ENCODE results near the gene SMCO3.

SMCO3 gene

DNA sequence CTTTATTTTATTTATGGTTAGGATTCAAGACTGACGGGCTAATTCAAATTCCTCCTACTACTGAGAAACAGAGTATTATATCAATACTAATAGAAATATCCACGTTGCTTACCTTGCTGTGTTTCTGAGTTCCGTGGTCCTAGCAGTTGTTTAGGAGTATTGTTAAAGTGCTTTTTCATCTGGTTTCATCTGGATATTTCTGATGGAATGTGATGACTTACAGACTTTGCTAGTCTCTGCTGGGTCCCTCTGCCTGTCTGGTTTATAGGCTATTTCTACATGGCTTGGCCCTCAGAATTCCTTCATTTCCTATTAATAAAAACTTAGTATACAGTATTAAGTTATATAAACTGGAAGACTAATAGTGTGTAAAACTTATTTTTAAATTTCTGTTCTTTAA is at the start of gene SMCO3:
SMCO3 (minus strand) TSS at position 169 of the 400 bp plus-strand sequence. CDS start 7,502 bp downstream, outside the sequence.
- Histone ChIP-seq H3K4me1 (ENCODE audit: control insufficient read depth in 2 of 2, insufficient read depth in 2 of 2, low read length in 2 of 2) (no peaks in the 10 kb centered on the region), H3K4me3 (ENCODE audit: low read length in 2 of 2) (no peak within 1 kb of the TSS), H3K9me3 (ENCODE audit: control insufficient read depth in 2 of 2, low read length in 2 of 2) (no peaks in the 10 kb centered on the region), H3K36me3 (ENCODE audit: control insufficient read depth in 2 of 2, insufficient read depth in 2 of 2, low read length in 2 of 2) (no peaks in the 10 kb centered on the region), H3K27ac (ENCODE audit: low read depth in 2 of 2, low read length in 2 of 2) (no peak within 1 kb of the TSS), H3K27me3 (ENCODE audit: control insufficient read depth in 2 of 2, insufficient read depth in 2 of 2, low read length in 2 of 2) (no peaks in the 10 kb centered on the region), H3K9ac (ENCODE audit: low read depth in 1 of 2, low read length in 2 of 2) (no peak within 1 kb of the TSS)

DNA sequence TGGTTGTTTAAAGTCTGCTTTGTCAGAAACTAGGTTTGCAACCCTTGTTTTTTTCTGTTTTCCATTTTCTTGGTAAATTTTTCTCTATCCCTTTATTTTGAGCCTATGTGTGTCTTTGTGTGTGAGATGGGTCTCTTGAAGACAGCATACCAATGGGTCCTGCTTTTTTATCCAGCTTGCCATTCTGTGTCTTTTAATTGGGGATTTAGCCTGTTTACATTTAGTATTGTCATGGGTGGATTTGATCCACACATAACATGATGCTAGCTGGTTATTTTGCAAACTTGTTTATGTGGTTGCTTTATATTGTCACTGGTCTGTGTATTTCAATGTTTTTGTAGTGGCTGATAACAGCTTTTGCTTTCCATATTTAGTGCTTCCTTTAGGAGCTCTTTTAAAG is 46.5 kb upstream of the SMCO3 start:
- H3K4me1 ChIP-seq (ENCODE audit: control insufficient read depth in 2 of 2, insufficient read depth in 2 of 2, low read length in 2 of 2): no peaks in the 10 kb centered on the region
- no peak overlapping the region for H3K4me3 ChIP-seq (ENCODE audit: low read length in 2 of 2)
- no peaks in the 10 kb centered on the region for H3K36me3 ChIP-seq (ENCODE audit: control insufficient read depth in 2 of 2, insufficient read depth in 2 of 2, low read length in 2 of 2)
- H3K27ac ChIP-seq (ENCODE audit: low read depth in 2 of 2, low read length in 2 of 2): no peak overlapping the region
- H3K9me3 ChIP-seq (ENCODE audit: control insufficient read depth in 2 of 2, low read length in 2 of 2): no peaks in the 10 kb centered on the region
- no peak overlapping the region for H3K9ac ChIP-seq (ENCODE audit: low read depth in 1 of 2, low read length in 2 of 2)
- H3K27me3 ChIP-seq (ENCODE audit: control insufficient read depth in 2 of 2, insufficient read depth in 2 of 2, low read length in 2 of 2): no peaks in the 10 kb centered on the region

DNA sequence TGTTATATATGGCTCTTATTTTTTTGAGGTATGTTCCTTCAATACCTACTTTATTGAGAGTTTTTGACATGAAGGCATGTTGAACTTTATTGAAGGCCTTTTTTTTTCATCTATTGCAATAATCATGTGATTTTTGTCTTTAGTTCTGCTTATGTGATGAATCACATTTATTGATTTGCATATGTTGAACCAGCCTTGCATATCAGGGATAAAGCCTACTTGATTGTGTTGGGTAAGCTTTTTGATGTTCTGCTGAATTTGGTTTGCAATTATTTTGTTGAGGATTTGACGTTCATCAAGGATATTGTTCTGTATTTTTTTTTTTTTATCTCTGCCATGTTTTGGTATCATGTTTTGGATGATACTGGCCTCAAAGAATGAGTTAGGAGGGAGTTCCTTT is 44.5 kb upstream of the SMCO3 start:
- Histone ChIP-seq H3K9ac (ENCODE audit: low read depth in 1 of 2, low read length in 2 of 2) (no peak overlapping the region), H3K27ac (ENCODE audit: low read depth in 2 of 2, low read length in 2 of 2) (no peak overlapping the region), H3K9me3 (ENCODE audit: control insufficient read depth in 2 of 2, low read length in 2 of 2) (no peaks in the 10 kb centered on the region), H3K4me3 (ENCODE audit: low read length in 2 of 2) (no peak overlapping the region), H3K36me3 (ENCODE audit: control insufficient read depth in 2 of 2, insufficient read depth in 2 of 2, low read length in 2 of 2) (no peaks in the 10 kb centered on the region), H3K27me3 (ENCODE audit: control insufficient read depth in 2 of 2, insufficient read depth in 2 of 2, low read length in 2 of 2) (no peaks in the 10 kb centered on the region), H3K4me1 (ENCODE audit: control insufficient read depth in 2 of 2, insufficient read depth in 2 of 2, low read length in 2 of 2) (no peaks in the 10 kb centered on the region)

DNA sequence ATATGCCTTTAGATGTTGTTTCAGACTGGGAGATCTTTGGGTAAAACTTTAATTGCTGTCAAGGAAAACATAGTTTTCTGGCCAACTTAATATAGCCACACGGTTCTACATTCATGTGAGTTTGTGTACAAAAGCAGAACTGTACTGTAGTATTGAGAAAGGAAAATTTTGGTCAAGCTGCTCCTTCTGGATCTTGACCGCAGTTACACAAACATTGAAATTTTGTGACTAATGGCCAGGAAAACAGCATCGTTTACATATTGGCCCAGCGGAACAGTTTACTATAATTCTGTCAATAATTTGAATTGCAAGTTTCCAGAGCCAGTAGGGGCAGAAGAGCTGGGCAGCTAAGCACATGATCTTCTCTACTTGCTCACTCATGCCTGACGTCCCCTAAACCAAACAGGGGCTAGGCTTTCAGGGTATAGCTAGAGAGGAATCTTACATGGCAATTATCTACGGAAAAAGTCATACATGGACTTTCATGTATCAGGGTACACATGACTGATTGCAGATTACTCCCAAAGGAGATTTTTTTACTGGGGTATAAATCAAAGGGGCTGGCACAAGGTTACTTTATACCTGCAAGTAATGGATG is 40.7 kb upstream of the SMCO3 start:
- no peaks in the 10 kb centered on the region for H3K4me1 ChIP-seq (ENCODE audit: control insufficient read depth in 2 of 2, insufficient read depth in 2 of 2, low read length in 2 of 2)
- no peak overlapping the region for H3K4me3 ChIP-seq (ENCODE audit: low read length in 2 of 2)
- no peaks in the 10 kb centered on the region for H3K36me3 ChIP-seq (ENCODE audit: control insufficient read depth in 2 of 2, insufficient read depth in 2 of 2, low read length in 2 of 2)
- no peak overlapping the region for H3K9ac ChIP-seq (ENCODE audit: low read depth in 1 of 2, low read length in 2 of 2)
- no peaks in the 10 kb centered on the region for H3K27me3 ChIP-seq (ENCODE audit: control insufficient read depth in 2 of 2, insufficient read depth in 2 of 2, low read length in 2 of 2)
- no peak overlapping the region for H3K27ac ChIP-seq (ENCODE audit: low read depth in 2 of 2, low read length in 2 of 2)
- no peaks in the 10 kb centered on the region for H3K9me3 ChIP-seq (ENCODE audit: control insufficient read depth in 2 of 2, low read length in 2 of 2)

DNA sequence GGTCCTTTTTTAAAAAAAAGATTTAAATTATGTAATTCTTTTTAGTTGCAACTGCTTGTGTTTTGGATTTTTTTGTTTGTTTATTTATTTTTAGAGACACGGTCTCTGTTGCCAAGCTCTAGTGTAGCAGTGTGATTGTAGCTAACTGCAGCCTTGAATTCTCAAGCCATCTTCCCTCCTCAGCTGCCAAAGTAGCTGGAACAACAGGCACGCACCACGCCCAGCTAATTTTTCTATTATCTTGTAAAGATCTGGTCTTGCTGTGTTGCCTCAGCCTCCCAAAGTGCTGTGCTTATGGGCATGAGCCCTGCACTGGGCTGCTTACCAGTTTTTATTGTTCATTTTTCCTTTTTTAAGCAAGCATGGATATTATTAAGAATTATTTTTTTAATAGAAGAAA is 40.0 kb upstream of the SMCO3 start:
- no peaks in the 10 kb centered on the region for H3K4me1 ChIP-seq (ENCODE audit: control insufficient read depth in 2 of 2, insufficient read depth in 2 of 2, low read length in 2 of 2)
- no peaks in the 10 kb centered on the region for H3K27me3 ChIP-seq (ENCODE audit: control insufficient read depth in 2 of 2, insufficient read depth in 2 of 2, low read length in 2 of 2)
- no peak overlapping the region for H3K4me3 ChIP-seq (ENCODE audit: low read length in 2 of 2)
- H3K9ac ChIP-seq (ENCODE audit: low read depth in 1 of 2, low read length in 2 of 2): no peak overlapping the region
- no peak overlapping the region for H3K27ac ChIP-seq (ENCODE audit: low read depth in 2 of 2, low read length in 2 of 2)
- H3K36me3 ChIP-seq (ENCODE audit: control insufficient read depth in 2 of 2, insufficient read depth in 2 of 2, low read length in 2 of 2): no peaks in the 10 kb centered on the region
- no peaks in the 10 kb centered on the region for H3K9me3 ChIP-seq (ENCODE audit: control insufficient read depth in 2 of 2, low read length in 2 of 2)

DNA sequence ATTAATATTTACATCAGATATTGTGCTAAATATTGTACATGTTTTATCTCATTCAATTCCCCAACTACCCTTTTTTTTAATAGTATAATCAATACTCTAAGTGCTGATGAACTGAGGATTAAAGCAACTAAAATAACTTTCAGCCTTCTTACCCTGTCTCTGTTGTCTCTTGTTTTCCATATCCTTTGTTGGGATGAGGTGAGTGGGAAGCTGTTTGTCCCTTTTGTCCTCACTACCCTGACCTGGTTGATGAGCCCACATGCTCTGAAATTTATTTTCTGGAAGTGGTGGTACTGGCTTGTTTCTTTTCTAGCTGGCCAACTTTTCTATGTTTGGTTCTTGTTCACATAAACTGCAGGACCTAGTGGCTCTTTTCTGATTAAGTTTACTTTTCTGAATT is 38.9 kb upstream of the SMCO3 start:
- Histone ChIP-seq H3K4me3 (ENCODE audit: low read length in 2 of 2) (no peak overlapping the region), H3K27me3 (ENCODE audit: control insufficient read depth in 2 of 2, insufficient read depth in 2 of 2, low read length in 2 of 2) (no peaks in the 10 kb centered on the region), H3K9ac (ENCODE audit: low read depth in 1 of 2, low read length in 2 of 2) (no peak overlapping the region), H3K27ac (ENCODE audit: low read depth in 2 of 2, low read length in 2 of 2) (no peak overlapping the region), H3K9me3 (ENCODE audit: control insufficient read depth in 2 of 2, low read length in 2 of 2) (no peaks in the 10 kb centered on the region), H3K4me1 (ENCODE audit: control insufficient read depth in 2 of 2, insufficient read depth in 2 of 2, low read length in 2 of 2) (no peaks in the 10 kb centered on the region), H3K36me3 (ENCODE audit: control insufficient read depth in 2 of 2, insufficient read depth in 2 of 2, low read length in 2 of 2) (no peaks in the 10 kb centered on the region)

DNA sequence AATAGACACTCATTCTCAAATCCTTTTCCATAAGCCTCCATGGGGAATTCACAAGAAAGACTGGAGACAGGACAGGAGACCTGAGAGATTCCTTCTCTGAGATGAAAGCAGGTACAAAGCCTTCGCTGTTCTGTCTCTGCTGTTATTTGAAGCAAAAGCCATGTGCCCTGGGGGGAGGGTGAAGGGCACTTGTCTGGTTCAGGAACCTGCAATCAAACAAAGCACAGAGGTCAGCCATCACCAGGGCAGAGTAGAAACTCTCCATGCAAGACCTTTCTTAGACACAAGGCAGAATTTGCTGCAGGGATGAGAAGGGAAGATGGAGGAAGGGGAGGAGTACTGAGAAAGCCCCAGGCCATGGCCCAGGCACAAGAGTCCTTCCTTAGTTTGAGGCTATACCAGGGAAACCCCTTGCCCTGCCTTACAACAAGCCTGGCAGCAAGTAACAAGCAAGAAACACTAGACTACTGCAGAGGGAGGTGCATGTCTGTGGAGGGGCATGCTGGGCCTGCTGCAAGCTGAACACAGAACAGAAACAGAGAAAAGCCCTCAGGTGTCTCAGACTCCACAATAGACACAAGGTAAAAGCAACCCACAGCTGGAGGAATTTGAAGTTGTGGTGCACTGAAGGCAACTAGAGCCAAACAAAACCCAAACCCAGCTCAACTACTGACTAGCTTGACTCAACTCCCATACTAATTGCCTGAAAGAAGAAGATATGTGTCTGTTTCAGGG is 37.1 kb upstream of the SMCO3 start:
- Histone ChIP-seq H3K27me3 (ENCODE audit: control insufficient read depth in 2 of 2, insufficient read depth in 2 of 2, low read length in 2 of 2) (no peaks in the 10 kb centered on the region), H3K27ac (ENCODE audit: low read depth in 2 of 2, low read length in 2 of 2) (no peak overlapping the region), H3K36me3 (ENCODE audit: control insufficient read depth in 2 of 2, insufficient read depth in 2 of 2, low read length in 2 of 2) (no peaks in the 10 kb centered on the region), H3K9me3 (ENCODE audit: control insufficient read depth in 2 of 2, low read length in 2 of 2) (no peaks in the 10 kb centered on the region), H3K9ac (ENCODE audit: low read depth in 1 of 2, low read length in 2 of 2) (no peak overlapping the region), H3K4me3 (ENCODE audit: low read length in 2 of 2) (no peak overlapping the region), H3K4me1 (ENCODE audit: control insufficient read depth in 2 of 2, insufficient read depth in 2 of 2, low read length in 2 of 2) (peaks cover 0 to 2% of the 10 kb centered on the region in 2 donors)

DNA sequence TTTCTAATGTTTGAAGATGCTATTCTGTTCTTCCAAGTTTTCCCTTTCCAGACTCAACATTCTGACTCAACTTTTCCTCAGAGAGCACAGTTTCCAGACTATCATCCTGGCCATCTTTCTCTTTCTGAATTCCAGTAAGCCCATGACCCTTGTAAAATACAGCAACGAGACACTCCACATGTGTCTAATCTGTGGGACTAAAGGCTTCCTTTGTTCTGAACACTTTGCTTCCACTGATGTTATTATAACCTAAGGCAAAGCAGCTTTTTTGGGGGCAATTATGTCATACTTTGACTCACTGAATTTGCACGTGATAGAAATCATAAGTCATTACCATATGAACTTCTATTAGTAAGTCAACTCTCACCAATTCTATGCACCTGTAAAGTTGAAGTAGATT is 35.7 kb upstream of the SMCO3 start:
- no peak overlapping the region for H3K27ac ChIP-seq (ENCODE audit: low read depth in 2 of 2, low read length in 2 of 2)
- H3K4me1 ChIP-seq (ENCODE audit: control insufficient read depth in 2 of 2, insufficient read depth in 2 of 2, low read length in 2 of 2): peaks cover 0 to 2% of the 10 kb centered on the region in 2 donors

DNA sequence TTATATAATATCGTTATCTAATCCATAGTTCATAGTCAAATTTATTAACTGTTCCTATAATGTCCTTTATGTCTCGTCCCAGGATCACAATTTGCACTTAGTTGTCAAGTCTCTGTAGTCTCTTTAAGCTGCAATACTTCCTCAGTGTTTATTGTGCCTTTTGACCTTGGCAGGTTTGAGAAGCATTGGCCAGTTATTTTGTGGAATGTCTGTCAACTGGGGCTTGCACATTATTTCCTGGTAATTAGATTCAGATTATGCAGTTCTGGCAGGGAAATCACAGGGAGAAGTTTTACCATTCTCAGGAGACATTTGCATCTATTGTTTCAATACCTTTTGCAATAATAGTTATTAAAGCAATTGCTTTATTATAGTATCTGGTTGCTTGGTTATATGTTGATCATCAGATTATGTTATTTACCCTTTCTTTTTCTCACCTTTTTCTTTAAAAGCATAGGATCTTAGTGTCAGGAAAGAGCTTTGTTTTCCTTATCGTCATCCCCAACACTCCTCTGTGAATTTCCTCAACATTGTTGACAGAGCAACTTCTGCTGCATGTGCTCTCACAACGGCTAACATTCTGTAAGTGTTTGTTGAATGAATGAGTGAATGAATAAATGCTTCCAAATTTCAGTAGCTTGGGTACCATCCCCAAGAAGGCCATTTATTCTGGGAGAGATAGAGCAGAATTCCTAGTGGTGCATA is 33.0 kb upstream of the SMCO3 start:
- no peak overlapping the region for H3K27ac ChIP-seq (ENCODE audit: low read depth in 2 of 2, low read length in 2 of 2)
- peaks cover 0 to 6% of the 10 kb centered on the region in 2 donors for H3K4me1 ChIP-seq (ENCODE audit: control insufficient read depth in 2 of 2, insufficient read depth in 2 of 2, low read length in 2 of 2)
- no peak overlapping the region for H3K9ac ChIP-seq (ENCODE audit: low read depth in 1 of 2, low read length in 2 of 2)
- H3K4me3 ChIP-seq (ENCODE audit: low read length in 2 of 2): no peak overlapping the region
- no peaks in the 10 kb centered on the region for H3K9me3 ChIP-seq (ENCODE audit: control insufficient read depth in 2 of 2, low read length in 2 of 2)
- no peaks in the 10 kb centered on the region for H3K27me3 ChIP-seq (ENCODE audit: control insufficient read depth in 2 of 2, insufficient read depth in 2 of 2, low read length in 2 of 2)
- H3K36me3 ChIP-seq (ENCODE audit: control insufficient read depth in 2 of 2, insufficient read depth in 2 of 2, low read length in 2 of 2): no peaks in the 10 kb centered on the region

More for the DNA sequence above, 35.7 kb upstream of the SMCO3 start:
- no peaks in the 10 kb centered on the region for H3K36me3 ChIP-seq (ENCODE audit: control insufficient read depth in 2 of 2, insufficient read depth in 2 of 2, low read length in 2 of 2)
- H3K27me3 ChIP-seq (ENCODE audit: control insufficient read depth in 2 of 2, insufficient read depth in 2 of 2, low read length in 2 of 2): no peaks in the 10 kb centered on the region
- no peak overlapping the region for H3K4me3 ChIP-seq (ENCODE audit: low read length in 2 of 2)
- H3K9me3 ChIP-seq (ENCODE audit: control insufficient read depth in 2 of 2, low read length in 2 of 2): no peaks in the 10 kb centered on the region
- H3K9ac ChIP-seq (ENCODE audit: low read depth in 1 of 2, low read length in 2 of 2): no peak overlapping the region

DNA sequence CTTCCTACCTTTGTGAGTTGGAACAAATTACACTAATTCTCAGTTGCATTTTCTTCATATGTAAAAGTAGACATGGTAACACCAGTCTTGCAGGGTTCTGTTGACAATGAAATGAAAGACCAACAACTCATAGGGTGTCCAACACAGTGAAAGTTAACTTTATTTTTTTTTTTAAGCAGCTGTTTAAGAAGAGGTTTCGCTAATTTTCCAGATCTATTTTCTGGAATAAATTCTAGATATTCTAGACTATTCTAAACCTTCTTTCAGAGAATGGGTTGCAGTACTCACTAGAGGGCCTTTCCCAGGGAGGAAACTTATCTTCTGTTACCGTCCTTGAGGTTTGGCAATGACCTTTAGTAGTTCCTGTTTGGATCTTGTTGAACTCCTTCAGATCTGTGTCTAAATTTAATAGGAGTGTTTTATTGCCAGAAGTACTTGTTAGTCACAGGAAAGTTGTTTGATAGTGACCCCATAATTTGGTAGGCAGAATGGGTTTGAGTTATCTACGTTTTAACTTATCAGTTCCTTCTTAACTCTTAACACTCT is 32.1 kb upstream of the SMCO3 start:
- Histone ChIP-seq H3K9ac (ENCODE audit: low read depth in 1 of 2, low read length in 2 of 2) (peak overlapping the region in 1 of 2 donors; percentile 14), H3K4me3 (ENCODE audit: low read length in 2 of 2) (no peak overlapping the region), H3K27me3 (ENCODE audit: control insufficient read depth in 2 of 2, insufficient read depth in 2 of 2, low read length in 2 of 2) (no peaks in the 10 kb centered on the region), H3K9me3 (ENCODE audit: control insufficient read depth in 2 of 2, low read length in 2 of 2) (no peaks in the 10 kb centered on the region), H3K36me3 (ENCODE audit: control insufficient read depth in 2 of 2, insufficient read depth in 2 of 2, low read length in 2 of 2) (no peaks in the 10 kb centered on the region), H3K27ac (ENCODE audit: low read depth in 2 of 2, low read length in 2 of 2) (no peak overlapping the region), H3K4me1 (ENCODE audit: control insufficient read depth in 2 of 2, insufficient read depth in 2 of 2, low read length in 2 of 2) (peaks cover 0 to 11% of the 10 kb centered on the region in 2 donors)

Data from mucosa of rectum (tissue), 2 donors.